Measurements from ENCODE around the gene CDC6.

Gene CDC6

DNA sequence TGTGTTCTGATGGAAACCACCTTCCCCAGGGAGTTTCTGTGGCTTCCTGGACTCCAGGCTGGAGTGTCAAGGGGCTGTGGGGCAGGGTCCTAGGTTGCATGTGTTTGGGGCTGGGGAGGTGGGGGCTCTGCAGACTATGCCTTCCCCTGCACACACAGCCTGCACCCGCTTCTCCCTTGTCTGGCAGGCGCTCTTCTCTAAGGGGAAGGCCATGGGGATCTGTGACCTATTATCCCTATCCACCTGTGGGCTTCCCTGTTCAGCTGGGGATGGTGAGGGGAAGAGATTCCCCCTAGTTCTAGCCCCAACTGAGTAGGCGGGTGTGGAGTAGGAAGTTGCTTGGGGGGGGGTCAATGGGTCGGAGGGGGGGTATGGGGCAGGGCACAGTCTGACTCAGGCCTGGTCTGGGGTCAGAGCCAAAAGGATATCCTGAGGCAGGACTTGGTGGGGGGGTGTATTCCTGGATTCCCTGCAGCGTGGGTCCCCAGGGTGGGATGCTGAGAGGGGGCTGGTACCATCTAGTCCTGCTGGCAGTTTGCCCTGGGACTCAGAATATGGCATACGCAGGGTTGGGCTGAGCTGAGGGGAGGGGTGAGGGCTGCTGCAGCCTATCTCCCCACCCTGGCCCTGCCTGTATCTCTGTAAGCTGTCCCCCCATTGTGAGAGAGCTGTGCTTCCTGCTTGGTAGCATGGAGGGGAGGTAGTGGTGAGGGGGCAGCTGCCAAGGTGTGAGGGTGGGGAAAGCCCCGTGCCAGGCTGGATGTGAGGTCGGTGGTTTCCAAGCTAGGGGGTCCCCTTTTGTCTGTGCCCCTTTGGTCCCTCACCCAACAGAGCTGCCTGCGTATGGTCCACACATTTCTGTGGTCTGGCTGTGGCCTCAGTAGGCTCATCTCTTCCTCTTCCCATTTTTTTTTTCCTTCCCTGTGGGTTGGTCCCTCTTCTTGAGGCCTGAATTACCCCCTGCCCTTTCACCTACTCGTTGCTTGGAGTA lies 36.0 kb downstream of the CDC6 start:
- Mint-ChIP-seq H3K9me3 (no peaks in the 10 kb centered on the region), H3K4me3 (peak overlapping the region; percentile 79), H3K4me1 (peaks cover 93% of the 10 kb centered on the region), H3K36me3 (ENCODE audit: insufficient read depth) (peaks cover 77% of the 10 kb centered on the region), H3K27ac (ENCODE audit: low read depth) (peak overlapping the region; percentile 96), H3K27me3 (no peaks in the 10 kb centered on the region)
- ATAC-seq (replicated peaks; ENCODE audit: extremely low read depth, poor library complexity, severe bottlenecking): peak; percentile 37
- DNase-seq (ENCODE audit: low spot score in 2 of 2): peak; percentile 59 to 87

- Mint-ChIP-seq H3K9me3 (no peaks in the 10 kb centered on the region), H3K36me3 (ENCODE audit: insufficient read depth) (peaks cover 62% of the 10 kb centered on the region), H3K27ac (ENCODE audit: low read depth) (peak overlapping the region; percentile 96), H3K4me1 (peaks cover 91% of the 10 kb centered on the region), H3K27me3 (no peaks in the 10 kb centered on the region), H3K4me3 (peak overlapping the region; percentile 79)
- ATAC-seq (replicated peaks; ENCODE audit: extremely low read depth, poor library complexity, severe bottlenecking): no peak
- no peak for DNase-seq (ENCODE audit: low spot score in 2 of 2)
These were observed 37.7 kb downstream of the CDC6 start for GRCh38 chr17:40325156-40326013.

DNA sequence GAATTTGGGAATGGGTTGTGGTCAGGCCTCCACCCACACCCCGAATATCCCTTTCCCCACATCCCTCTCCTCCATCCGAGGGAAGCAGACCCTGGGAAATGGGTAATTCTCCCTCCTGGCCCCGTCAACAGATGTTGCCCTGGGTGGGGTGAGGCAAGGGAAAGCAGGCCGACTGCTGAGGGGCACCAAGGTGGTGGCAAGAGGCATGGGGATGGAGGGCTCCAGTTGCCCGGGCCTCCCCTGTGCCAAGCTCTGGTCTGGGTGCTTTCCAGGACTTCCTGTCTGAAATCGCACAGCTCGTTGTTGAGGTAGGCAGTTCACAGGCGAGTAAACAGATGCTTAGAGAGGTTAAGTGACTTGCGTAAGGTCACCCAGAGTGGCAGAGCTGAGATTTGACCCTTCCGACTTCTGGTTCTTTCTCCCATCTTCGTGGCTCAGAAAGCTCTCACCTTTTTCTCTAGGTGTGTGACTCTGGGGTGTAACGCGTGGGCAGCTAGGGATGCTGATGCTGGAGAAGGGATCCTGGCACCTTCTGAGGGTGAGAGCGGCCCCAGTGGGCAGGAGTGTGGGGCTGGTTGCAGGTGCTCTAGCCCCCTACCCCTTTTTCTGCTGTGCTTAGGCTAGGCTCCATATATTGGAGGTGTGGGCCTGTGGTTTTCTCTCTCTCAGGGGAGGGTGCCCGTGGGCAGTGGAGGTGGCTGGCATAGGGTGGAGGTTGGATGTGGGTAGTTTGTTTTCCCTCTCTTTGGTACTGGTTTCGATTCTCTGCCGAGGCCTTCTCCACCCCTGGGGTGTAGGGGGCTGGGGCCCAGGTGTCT lies 38.5 kb downstream of the CDC6 start:
- peak overlapping the region; percentile 96 for H3K27ac Mint-ChIP-seq (ENCODE audit: low read depth)
- H3K4me3 Mint-ChIP-seq: peak overlapping the region; percentile 79
- no peaks in the 10 kb centered on the region for H3K9me3 Mint-ChIP-seq
- DNase-seq (ENCODE audit: low spot score in 2 of 2): peak; percentile 46 to 75
- H3K4me1 Mint-ChIP-seq: peaks cover 90% of the 10 kb centered on the region
- no peaks in the 10 kb centered on the region for H3K27me3 Mint-ChIP-seq
- H3K36me3 Mint-ChIP-seq (ENCODE audit: insufficient read depth): peaks cover 54% of the 10 kb centered on the region
- ATAC-seq (replicated peaks; ENCODE audit: extremely low read depth, poor library complexity, severe bottlenecking): peak; percentile 29

GRCh38 chr17:40326832-40327199 lies 39.1 kb downstream of the CDC6 start:
- Mint-ChIP-seq H3K9me3 (no peaks in the 10 kb centered on the region), H3K27me3 (no peaks in the 10 kb centered on the region), H3K4me3 (peak overlapping the region; percentile 79), H3K36me3 (ENCODE audit: insufficient read depth) (peaks cover 49% of the 10 kb centered on the region), H3K4me1 (peaks cover 90% of the 10 kb centered on the region), H3K27ac (ENCODE audit: low read depth) (peak overlapping the region; percentile 96)
- DNase-seq (ENCODE audit: low spot score in 2 of 2) (no peak), ATAC-seq (replicated peaks; ENCODE audit: extremely low read depth, poor library complexity, severe bottlenecking) (no peak)

DNA sequence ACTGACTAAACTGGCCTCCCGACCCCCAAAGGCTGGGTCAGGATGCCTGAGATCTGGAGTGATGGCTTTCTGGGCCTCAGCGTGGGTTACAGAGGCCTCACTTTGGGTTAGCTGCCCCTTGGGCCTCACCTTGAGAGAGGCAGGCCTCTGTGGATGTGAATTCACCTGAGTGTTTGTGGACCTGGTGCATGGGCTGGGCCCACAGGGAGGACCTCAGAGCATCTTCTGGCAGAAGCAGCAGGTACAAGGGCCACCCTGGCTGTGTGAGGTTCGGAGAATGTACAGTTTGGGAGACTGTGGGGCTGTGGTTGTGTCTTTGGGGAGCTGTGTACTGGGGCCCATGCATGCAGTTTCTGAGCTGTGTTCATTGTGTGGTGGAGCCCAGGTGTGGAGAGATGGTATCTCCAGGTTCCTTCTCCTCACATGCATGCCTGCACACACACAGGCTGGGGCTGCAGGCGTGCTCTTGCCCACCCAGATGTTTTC lies 39.6 kb downstream of the CDC6 start:
- no peak for ATAC-seq (replicated peaks; ENCODE audit: extremely low read depth, poor library complexity, severe bottlenecking)
- peaks cover 46% of the 10 kb centered on the region for H3K36me3 Mint-ChIP-seq (ENCODE audit: insufficient read depth)
- H3K27ac Mint-ChIP-seq (ENCODE audit: low read depth): peak overlapping the region; percentile 96
- H3K4me3 Mint-ChIP-seq: peak overlapping the region; percentile 79
- H3K4me1 Mint-ChIP-seq: peaks cover 88% of the 10 kb centered on the region
- no peaks in the 10 kb centered on the region for H3K9me3 Mint-ChIP-seq
- DNase-seq (ENCODE audit: low spot score in 2 of 2): no peak
- no peaks in the 10 kb centered on the region for H3K27me3 Mint-ChIP-seq

- Mint-ChIP-seq H3K27me3 (no peaks in the 10 kb centered on the region), H3K36me3 (ENCODE audit: insufficient read depth) (peaks cover 40% of the 10 kb centered on the region)
- no peak for ATAC-seq (replicated peaks; ENCODE audit: extremely low read depth, poor library complexity, severe bottlenecking)
These were observed 40.2 kb downstream of the CDC6 start for GRCh38 chr17:40327735-40328385.

GRCh38 chr17:40328386-40328766 lies 40.7 kb downstream of the CDC6 start:
- peaks cover 83% of the 10 kb centered on the region for H3K4me1 Mint-ChIP-seq
- H3K27ac Mint-ChIP-seq (ENCODE audit: low read depth): peak overlapping the region; percentile 96
- no peak for DNase-seq (ENCODE audit: low spot score in 2 of 2)
- H3K27me3 Mint-ChIP-seq: no peaks in the 10 kb centered on the region
- peak overlapping the region; percentile 30 for H3K4me3 Mint-ChIP-seq
- no peaks in the 10 kb centered on the region for H3K9me3 Mint-ChIP-seq
- peaks cover 37% of the 10 kb centered on the region for H3K36me3 Mint-ChIP-seq (ENCODE audit: insufficient read depth)
- no peak for ATAC-seq (replicated peaks; ENCODE audit: extremely low read depth, poor library complexity, severe bottlenecking)

More at GRCh38 chr17:40327735-40328385, 40.2 kb downstream of the CDC6 start:
- peak overlapping the region; percentile 79 for H3K4me3 Mint-ChIP-seq
- no peaks in the 10 kb centered on the region for H3K9me3 Mint-ChIP-seq
- H3K4me1 Mint-ChIP-seq: peaks cover 88% of the 10 kb centered on the region
- peak overlapping the region; percentile 96 for H3K27ac Mint-ChIP-seq (ENCODE audit: low read depth)
- no peak for DNase-seq (ENCODE audit: low spot score in 2 of 2)

DNA sequence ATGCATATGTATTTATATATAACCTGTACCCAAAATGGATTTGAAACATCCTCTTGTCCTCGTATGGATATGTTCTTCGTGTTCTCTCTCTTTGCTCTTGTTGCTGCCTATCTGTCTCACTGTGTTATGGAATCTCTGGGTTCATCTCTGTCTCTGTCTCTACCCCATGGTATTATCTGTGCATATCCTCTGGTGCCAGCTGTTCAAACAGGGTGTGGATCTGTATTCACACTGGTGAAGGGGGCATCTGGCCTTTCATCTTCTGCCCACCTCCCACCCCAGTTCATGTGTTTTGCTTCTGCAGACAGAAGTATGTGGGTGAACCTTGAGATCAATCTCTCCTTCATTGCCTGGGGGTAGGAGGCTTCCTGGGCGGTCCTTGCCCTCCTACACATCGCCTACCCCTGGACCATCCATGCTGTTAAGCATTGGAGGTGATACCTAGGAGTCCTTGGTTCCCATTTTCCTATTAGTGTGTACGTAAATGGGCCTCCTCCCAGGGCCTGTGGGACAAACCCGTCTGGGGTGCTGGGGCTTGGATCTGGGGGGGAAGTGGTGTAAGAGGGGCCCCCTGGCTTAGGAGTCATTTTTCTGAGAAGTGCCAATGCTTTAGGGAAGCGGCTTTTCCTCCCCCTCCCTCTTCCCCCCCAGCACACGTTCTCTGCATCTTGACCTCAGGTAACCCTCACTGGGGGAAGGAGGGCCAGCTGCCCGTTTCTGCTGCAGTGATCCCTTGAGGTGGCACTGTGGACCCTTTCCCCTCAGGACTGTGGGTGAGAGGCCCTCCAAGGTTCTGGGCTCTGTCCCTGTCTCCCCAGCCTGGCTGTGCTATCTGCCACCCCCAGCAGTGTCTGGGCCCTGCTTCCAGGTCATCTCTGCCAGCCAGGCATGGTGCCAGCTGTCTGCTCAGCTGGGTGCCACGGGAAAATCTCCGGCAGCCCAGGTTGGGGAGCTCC lies 42.4 kb downstream of the CDC6 start:
- ATAC-seq (replicated peaks; ENCODE audit: extremely low read depth, poor library complexity, severe bottlenecking) (no peak), DNase-seq (ENCODE audit: low spot score in 2 of 2) (no peak)
- Mint-ChIP-seq H3K4me1 (peaks cover 83% of the 10 kb centered on the region), H3K27ac (ENCODE audit: low read depth) (peak overlapping the region; percentile 68), H3K9me3 (no peaks in the 10 kb centered on the region), H3K4me3 (peak overlapping the region; percentile 33), H3K36me3 (ENCODE audit: insufficient read depth) (peaks cover 29% of the 10 kb centered on the region), H3K27me3 (no peaks in the 10 kb centered on the region)

GRCh38 chr17:40330850-40331470 lies 43.3 kb downstream of the CDC6 start:
- DNase-seq (ENCODE audit: low spot score in 2 of 2) (no peak), ATAC-seq (replicated peaks; ENCODE audit: extremely low read depth, poor library complexity, severe bottlenecking) (no peak)
- Mint-ChIP-seq H3K4me1 (peaks cover 77% of the 10 kb centered on the region), H3K27me3 (no peaks in the 10 kb centered on the region), H3K4me3 (peak overlapping the region; percentile 33), H3K27ac (ENCODE audit: low read depth) (peak overlapping the region; percentile 80), H3K36me3 (ENCODE audit: insufficient read depth) (peaks cover 25% of the 10 kb centered on the region), H3K9me3 (no peaks in the 10 kb centered on the region)

GRCh38 chr17:40331743-40332641 lies 44.3 kb downstream of the CDC6 start:
- Mint-ChIP-seq H3K9me3 (no peaks in the 10 kb centered on the region), H3K36me3 (ENCODE audit: insufficient read depth) (peaks cover 22% of the 10 kb centered on the region), H3K4me1 (peaks cover 71% of the 10 kb centered on the region), H3K27me3 (no peaks in the 10 kb centered on the region), H3K4me3 (peak overlapping the region; percentile 8), H3K27ac (ENCODE audit: low read depth) (peak overlapping the region; percentile 80)
- no peak for ATAC-seq (replicated peaks; ENCODE audit: extremely low read depth, poor library complexity, severe bottlenecking)
- no peak for DNase-seq (ENCODE audit: low spot score in 2 of 2)

Data from central memory CD8-positive, alpha-beta T cell (primary cell).